Measurements from ENCODE around the gene UNC119.

UNC119 gene

GRCh38 chr17:28544402-28545140 lies 7.9 kb downstream of the UNC119 start:
- no peak for DNase-seq (ENCODE audit: low spot score)

GRCh38 chr17:28541439-28541838 lies 11.0 kb downstream of the UNC119 start:
- DNase-seq (ENCODE audit: low spot score) = no peak

- no peak for DNase-seq (ENCODE audit: low spot score)
Measured at GRCh38 chr17:28540231-28540630, 12.2 kb downstream of the UNC119 start.

- DNase-seq (ENCODE audit: low spot score) = no peak
Measured at GRCh38 chr17:28538296-28538895, 14.0 kb downstream of the UNC119 start.

- DNase-seq (ENCODE audit: low spot score) = no peak
Measured at GRCh38 chr17:28537219-28537610, 15.2 kb downstream of the UNC119 start.

- no peak for DNase-seq (ENCODE audit: low spot score)
Measured at GRCh38 chr17:28536532-28537218, 15.7 kb downstream of the UNC119 start.

- DNase-seq (ENCODE audit: low spot score) = no peak
Measured at GRCh38 chr17:28534740-28535375, 17.6 kb downstream of the UNC119 start.

- no peak for DNase-seq (ENCODE audit: low spot score)
Measured at GRCh38 chr17:28533091-28533807, 19.2 kb downstream of the UNC119 start.

- DNase-seq (ENCODE audit: low spot score) = no peak
Measured at GRCh38 chr17:28532050-28532960, 20.1 kb downstream of the UNC119 start.

GRCh38 chr17:28530926-28531325 lies 21.5 kb downstream of the UNC119 start:
- DNase-seq (ENCODE audit: low spot score) = no peak

- DNase-seq (ENCODE audit: low spot score) = no peak
Measured at GRCh38 chr17:28530250-28530649, 22.2 kb downstream of the UNC119 start.

- DNase-seq (ENCODE audit: low spot score) = no peak
Measured at GRCh38 chr17:28529013-28529400, 23.4 kb downstream of the UNC119 start.

- DNase-seq (ENCODE audit: low spot score) = no peak
Measured at GRCh38 chr17:28528327-28529012, 24.0 kb downstream of the UNC119 start.

GRCh38 chr17:28527859-28528258 lies 24.6 kb downstream of the UNC119 start:
- DNase-seq (ENCODE audit: low spot score) = no peak

- no peak for DNase-seq (ENCODE audit: low spot score)
Measured at GRCh38 chr17:28527181-28527681, 25.2 kb downstream of the UNC119 start.

GRCh38 chr17:28526381-28526780 lies 26.0 kb downstream of the UNC119 start:
- no peak for DNase-seq (ENCODE audit: low spot score)

- no peak for DNase-seq (ENCODE audit: low spot score)
Measured at GRCh38 chr17:28524476-28525424, 27.7 kb downstream of the UNC119 start.

- DNase-seq (ENCODE audit: low spot score) = no peak
Measured at GRCh38 chr17:28523876-28524275, 28.5 kb downstream of the UNC119 start.

- DNase-seq (ENCODE audit: low spot score) = no peak
Measured at GRCh38 chr17:28523186-28523585, 29.2 kb downstream of the UNC119 start.

All from activated CD4-positive, alpha-beta T cell treated with anti-CD3 and anti-CD28 coated beads, Interleukin-2, Interleukin-4, amounts not matched to agents 100 ng/mL and 50 ng/mL, durations not matched to agents 16 hours and 8 hours (primary cell).